ENCODE results near the gene SLFN14. TPM values are rescaled to one million over a fixed set of nuclear protein-coding genes. Genes with fewer than 3 reads are reported as not detected.

The SLFN14 gene
- total RNA-seq, 1 experiment from 2014 or later = not detected

GRCh38 chr17:35515027-35515426 is 45.6 kb downstream of the SLFN14 start:
- Histone ChIP-seq H3K4me1 (ENCODE audit: insufficient read depth, low read length) (no peaks in the 10 kb centered on the region), H3K4me3 (ENCODE audit: low read length) (no peak overlapping the region), H3K79me2 (ENCODE audit: low read length) (no peaks in the 10 kb centered on the region), H3K27me3 (ENCODE audit: low read length) (peaks cover 42% of the 10 kb centered on the region), H3K9me3 (ENCODE audit: low read length) (no peaks in the 10 kb centered on the region), H4K20me1 (ENCODE audit: low read length) (no peaks in the 10 kb centered on the region), H3K36me3 (ENCODE audit: low read depth, low read length) (no peaks in the 10 kb centered on the region), H3K9me2 (replicated peaks; ENCODE audit: low read length) (no peaks in the 10 kb centered on the region), H2AFZ (ENCODE audit: low read length) (no peak overlapping the region), H3F3A (ENCODE audit: low read length, unreplicated experiment) (no peaks in the 10 kb centered on the region), H3K4me2 (ENCODE audit: low read length) (no peak overlapping the region), H3K27ac (ENCODE audit: low read length) (no peak overlapping the region), H3K9ac (ENCODE audit: low read length) (no peak overlapping the region)
- TF ChIP-seq EZH2phosphoT487 (IDR thresholded peaks at IDR 0.05; ENCODE audit: borderline replicate concordance, low read length) (no peak), EZH2 (IDR thresholded peaks at IDR 0.05; ENCODE audit: low read length, unreplicated experiment) (no peak)
- TF ChIP-seq, protein P1, sequence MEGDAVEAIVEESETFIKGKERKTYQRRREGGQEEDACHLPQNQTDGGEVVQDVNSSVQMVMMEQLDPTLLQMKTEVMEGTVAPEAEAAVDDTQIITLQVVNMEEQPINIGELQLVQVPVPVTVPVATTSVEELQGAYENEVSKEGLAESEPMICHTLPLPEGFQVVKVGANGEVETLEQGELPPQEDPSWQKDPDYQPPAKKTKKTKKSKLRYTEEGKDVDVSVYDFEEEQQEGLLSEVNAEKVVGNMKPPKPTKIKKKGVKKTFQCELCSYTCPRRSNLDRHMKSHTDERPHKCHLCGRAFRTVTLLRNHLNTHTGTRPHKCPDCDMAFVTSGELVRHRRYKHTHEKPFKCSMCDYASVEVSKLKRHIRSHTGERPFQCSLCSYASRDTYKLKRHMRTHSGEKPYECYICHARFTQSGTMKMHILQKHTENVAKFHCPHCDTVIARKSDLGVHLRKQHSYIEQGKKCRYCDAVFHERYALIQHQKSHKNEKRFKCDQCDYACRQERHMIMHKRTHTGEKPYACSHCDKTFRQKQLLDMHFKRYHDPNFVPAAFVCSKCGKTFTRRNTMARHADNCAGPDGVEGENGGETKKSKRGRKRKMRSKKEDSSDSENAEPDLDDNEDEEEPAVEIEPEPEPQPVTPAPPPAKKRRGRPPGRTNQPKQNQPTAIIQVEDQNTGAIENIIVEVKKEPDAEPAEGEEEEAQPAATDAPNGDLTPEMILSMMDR (conservative IDR thresholded peaks at IDR 0.05; ENCODE audit: low read depth, low read length) = no peak
- ATAC-seq (no peak), DNase-seq (no peak)
- BruUV-seq (replicated peaks) = no TSS peak
- intact Hi-C loops (cut with micrococcal nuclease) = no loop called here
- POLR2A ChIA-PET (ENCODE audit: unreplicated experiment) = no interaction called here
- CTCF ChIA-PET = no interaction called here

GRCh38 chr17:35514564-35514963 is 46.1 kb downstream of the SLFN14 start:
- DNase-seq (no peak), ATAC-seq (no peak)
- Histone ChIP-seq H3K27me3 (ENCODE audit: low read length) (peaks cover 44% of the 10 kb centered on the region), H4K20me1 (ENCODE audit: low read length) (no peaks in the 10 kb centered on the region), H2AFZ (ENCODE audit: low read length) (no peak overlapping the region), H3K27ac (ENCODE audit: low read length) (no peak overlapping the region), H3K4me2 (ENCODE audit: low read length) (no peak overlapping the region), H3K4me1 (ENCODE audit: insufficient read depth, low read length) (no peaks in the 10 kb centered on the region), H3K9ac (ENCODE audit: low read length) (no peak overlapping the region), H3K9me3 (ENCODE audit: low read length) (no peaks in the 10 kb centered on the region), H3K36me3 (ENCODE audit: low read depth, low read length) (no peaks in the 10 kb centered on the region), H3K4me3 (ENCODE audit: low read length) (no peak overlapping the region), H3K79me2 (ENCODE audit: low read length) (no peaks in the 10 kb centered on the region), H3K9me2 (replicated peaks; ENCODE audit: low read length) (no peaks in the 10 kb centered on the region), H3F3A (ENCODE audit: low read length, unreplicated experiment) (no peaks in the 10 kb centered on the region)
- no TSS peak for BruUV-seq (replicated peaks)
- ChIA-PET POLR2A (ENCODE audit: unreplicated experiment) (no interaction called here), CTCF (no interaction called here)
- TF ChIP-seq EZH2phosphoT487 (IDR thresholded peaks at IDR 0.05; ENCODE audit: borderline replicate concordance, low read length) (no peak), EZH2 (IDR thresholded peaks at IDR 0.05; ENCODE audit: low read length, unreplicated experiment) (no peak)
- TF ChIP-seq, protein P1 (conservative IDR thresholded peaks at IDR 0.05; ENCODE audit: low read depth, low read length) = no peak
- intact Hi-C loops (cut with micrococcal nuclease) = no loop called here

Other genes with a start within 250 kb of the SLFN14 start
- 7.5 and 13.9 TPM in 2 replicates for gene SLFN11, start 187.2 kb downstream of the SLFN14 start, total RNA-seq (2014; rRNA removed)
- gene SLFN12, start 128.3 kb downstream of the SLFN14 start, total RNA-seq (2014; rRNA removed) = not detected in 2 replicates
- gene SLFN13, start 112.1 kb downstream of the SLFN14 start, total RNA-seq (2014; rRNA removed) = 4.6 and 8.2 TPM in 2 replicates
- not detected in 2 replicates for gene SLFN12L, start 23.1 kb downstream of the SLFN14 start, total RNA-seq (2014; rRNA removed)
- 2.4 and 3.9 TPM in 2 replicates for gene PEX12, start 17.8 kb upstream of the SLFN14 start, total RNA-seq (2014; rRNA removed)
- gene AP2B1, start 26.5 kb upstream of the SLFN14 start, total RNA-seq (2014; rRNA removed) = 70.2 and 84.9 TPM in 2 replicates
- 0.52 and 0.77 TPM in 2 replicates for gene RASL10B, start 170.8 kb upstream of the SLFN14 start, total RNA-seq (2014; rRNA removed)
- gene GAS2L2, start 192.4 kb upstream of the SLFN14 start, total RNA-seq (2014; rRNA removed) = not detected in 2 replicates
- gene C17orf50, start 200.1 kb upstream of the SLFN14 start, total RNA-seq (2014; rRNA removed) = not detected in 2 replicates
- 1.6 and 2.4 TPM in 2 replicates for gene MMP28, start 234.8 kb upstream of the SLFN14 start, total RNA-seq (2014; rRNA removed)
- gene TAF15, start 248.7 kb upstream of the SLFN14 start, total RNA-seq (2014; rRNA removed) = 32.4 and 48.1 TPM in 2 replicates

Data from PC-3 (cell line).